ENCODE measurements around the gene ZNF878. TPM values are rescaled to one million over a fixed set of nuclear protein-coding genes. Genes with fewer than 3 reads are reported as not detected.

Gene ZNF878
- total and polyA plus RNA-seq, 2 of the 13 experiments (the other 11 are each of a cell fraction or from before 2014, with no cell fraction given), result 0.46 to 5.2 TPM

- TF ChIP-seq HMGXB3 (CRISPR knock-in tag; IDR thresholded peaks at IDR 0.05; ENCODE audit: borderline replicate concordance) (no peak), FOXA1 (IDR thresholded peaks at IDR 0.05) (no peak), FOXA1 (CRISPR knock-in tag; IDR thresholded peaks at IDR 0.05) (peak; percentile 56), JUNB (CRISPR knock-in tag; IDR thresholded peaks at IDR 0.05; ENCODE audit: borderline replicate concordance) (peak; percentile 61; the same call in 1 of the 2 replicates), ZNF576 (CRISPR knock-in tag; IDR thresholded peaks at IDR 0.05) (no peak), FOXP1 (IDR thresholded peaks at IDR 0.05) (no peak), FOXP1 (CRISPR knock-in tag; IDR thresholded peaks at IDR 0.05) (peak; percentile 45), JUN (CRISPR knock-in tag; IDR thresholded peaks at IDR 0.05) (0 out of 2 replicates have a peak, but pooled peaks have one; percentile 33), TEAD3 (CRISPR knock-in tag; optimal IDR thresholded peaks at IDR 0.05; ENCODE audit: borderline replicate concordance) (peak; percentile 96), TOPORS (CRISPR knock-in tag; IDR thresholded peaks at IDR 0.05) (no peak), ZNF562 (CRISPR knock-in tag; IDR thresholded peaks at IDR 0.05; ENCODE audit: borderline replicate concordance) (no peak), RARA (CRISPR knock-in tag; IDR thresholded peaks at IDR 0.05) (peak; percentile 54), NFIC (IDR thresholded peaks at IDR 0.05; ENCODE audit: low read length) (no peak), EP300 (IDR thresholded peaks at IDR 0.05; ENCODE audit: low read depth in 2 of 2, low read length in 2 of 2) (peak in 1 of 2 experiments; percentile 18; a peak in 1 of 4 replicates), EP300 (CRISPR knock-in tag; IDR thresholded peaks at IDR 0.05; ENCODE audit: borderline replicate concordance) (no peak), JUND (CRISPR knock-in tag; IDR thresholded peaks at IDR 0.05) (peak; percentile 81), CEBPB (IDR thresholded peaks at IDR 0.05; ENCODE audit: borderline replicate concordance, low read depth, low read length) (peak; percentile 57; the same call in 1 of the 2 replicates), ZNF614 (CRISPR knock-in tag; IDR thresholded peaks at IDR 0.05; ENCODE audit: borderline replicate concordance) (peak; percentile 50; the same call in 1 of the 2 replicates), ESRRA (CRISPR knock-in tag; IDR thresholded peaks at IDR 0.05; ENCODE audit: low read depth) (peak; percentile 92), ATF4 (CRISPR knock-in tag; IDR thresholded peaks at IDR 0.05) (peak in 1 of 2 experiments; percentile 91; a peak in 2 of 4 replicates), AHDC1 (CRISPR knock-in tag; IDR thresholded peaks at IDR 0.05; ENCODE audit: borderline replicate concordance) (peak; percentile 83; the same call in 1 of the 2 replicates), CEBPG (CRISPR knock-in tag; IDR thresholded peaks at IDR 0.05) (peak; percentile 42)
Measured at GRCh38 chr19:12047868-12048267, 4.9 kb downstream of the ZNF878 start (continued).
